GM23248 (cell line): Measurements from ENCODE around the gene EFCAB11. TPM values are rescaled to one million over a fixed set of nuclear protein-coding genes. Genes with fewer than 3 reads are reported as not detected.

ENCODE experiments used
- DNase-seq: peaks from one replicate; pipeline ENCODE4 v3.0.0-alpha.2; 2015
- H2AFZ ChIP-seq: fragments of 200-600 bp; sonication (generic); 2 replicates; pipeline ENCODE4 v1.6.1; 2016; ENCODE audit warnings: antibody characterized with exemption
- H3F3A ChIP-seq: fragments of 200-600 bp; sonication (generic); 2 replicates; pipeline ENCODE4 v1.6.1; 2016; ENCODE audit warnings: mild to moderate bottlenecking, antibody characterized with exemption, mixed run types; ENCODE audit not compliant: insufficient read depth
- H3K27ac ChIP-seq: fragments of 200-600 bp; sonication (generic); 2 replicates; pipeline ENCODE4 v1.5.1; 2016; ENCODE audit warnings: mild to moderate bottlenecking
- H3K27me3 ChIP-seq: fragments of 200-600 bp; sonication (generic); replicated peaks from 2 replicates; pipeline ENCODE4 v1.6.1; 2016; ENCODE audit warnings: mild to moderate bottlenecking; ENCODE audit not compliant: insufficient read depth
- H3K36me3 ChIP-seq: fragments of 200-600 bp; sonication (generic); 2 replicates; pipeline ENCODE4 v1.6.1; 2016; ENCODE audit warnings: low read depth, mild to moderate bottlenecking
- H3K4me1 ChIP-seq: fragments of 200-600 bp; sonication (generic); 2 replicates; pipeline ENCODE4 v1.6.1; 2016; ENCODE audit warnings: mild to moderate bottlenecking; ENCODE audit not compliant: insufficient read depth
- H3K4me2 ChIP-seq: fragments of 200-600 bp; sonication (generic); one replicate; pipeline ENCODE4 v1.6.1; 2016; ENCODE audit warnings: mild to moderate bottlenecking; ENCODE audit not compliant: unreplicated experiment
- H3K4me3 ChIP-seq: fragments of 200-600 bp; sonication (generic); 2 replicates; pipeline ENCODE4 v1.5.1; 2016; ENCODE audit warnings: mild to moderate bottlenecking
- H3K79me2 ChIP-seq: fragments of 200-600 bp; sonication (generic); 2 replicates; pipeline ENCODE4 v1.6.1; 2016; ENCODE audit warnings: mild to moderate bottlenecking; ENCODE audit not compliant: insufficient read depth
- H3K9ac ChIP-seq: fragments of 200-600 bp; sonication (generic); 2 replicates; pipeline ENCODE4 v1.6.1; 2016; ENCODE audit warnings: mild to moderate bottlenecking
- H3K9me2 ChIP-seq: fragments of 200-600 bp; sonication (generic); 2 replicates; pipeline ENCODE4 v1.6.1; 2016; ENCODE audit warnings: mixed run types, mild to moderate bottlenecking, moderate library complexity; ENCODE audit not compliant: insufficient read depth
- H3K9me3 ChIP-seq: fragments of 200-600 bp; sonication (generic); one replicate; pipeline ENCODE4 v1.6.1; 2017; ENCODE audit warnings: low read depth
- H4K20me1 ChIP-seq: fragments of 200-600 bp; sonication (generic); 2 replicates; pipeline ENCODE4 v1.6.0; 2016; ENCODE audit not compliant: insufficient read depth
- EZH2 ChIP-seq: fragments of 200-600 bp; sonication (generic); IDR thresholded peaks from 2 replicates; pipeline ENCODE4 v1.6.1; 2018; ENCODE audit warnings: antibody characterized with exemption, mild to moderate bottlenecking; ENCODE audit not compliant: insufficient read depth, poor library complexity, severe bottlenecking
- EZH2phosphoT487 ChIP-seq: fragments of 200-600 bp; sonication (generic); IDR thresholded peaks from 2 replicates; pipeline ENCODE4 v1.6.1; 2018; ENCODE audit warnings: antibody characterized with exemption, moderate library complexity, mild to moderate bottlenecking, low read depth; ENCODE audit not compliant: insufficient read depth
- WGBS, 2 experiments: methylation state at CpG; one replicate each; pipeline ENCODE4 v1.1.6; 2015 to 2017; ENCODE audit warnings: low lambda C conversion rate in 2 of 2, low coverage in 1 of 2; ENCODE audit errors: missing lambda C conversion rate in 2 of 2; 5-methylcytosine and 5-hydroxymethylcytosine counted together
- in situ Hi-C: fragments of 300-500 bp; cut with MboI; formaldehyde crosslinking; loops from 2 replicates; pipeline ENCODE4 v1.15.0; 2020
- polyA plus RNA-seq: library from polyadenylated mRNA; unstranded; fragments of >200 nt; fragmentation: Nextera tagmentation; extraction: Ambion mirVana; gene quantifications from 2 replicates; pipeline ENCODE4 v1.2.1, GENCODE V29; 2016
- total RNA-seq: library from RNA; depleted of rRNA; stranded (reverse); fragments of >200 nt; shearing (Covaris generic); gene quantifications from 2 replicates; pipeline ENCODE4 v1.2.3, GENCODE V29; 2014; rRNA removed

The EFCAB11 gene, protein sequence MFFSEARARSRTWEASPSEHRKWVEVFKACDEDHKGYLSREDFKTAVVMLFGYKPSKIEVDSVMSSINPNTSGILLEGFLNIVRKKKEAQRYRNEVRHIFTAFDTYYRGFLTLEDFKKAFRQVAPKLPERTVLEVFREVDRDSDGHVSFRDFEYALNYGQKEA
- total RNA-seq (4.3 and 7.9 TPM in 2 replicates), polyA plus RNA-seq (16.2 and 16.4 TPM in 2 replicates)

DNA sequence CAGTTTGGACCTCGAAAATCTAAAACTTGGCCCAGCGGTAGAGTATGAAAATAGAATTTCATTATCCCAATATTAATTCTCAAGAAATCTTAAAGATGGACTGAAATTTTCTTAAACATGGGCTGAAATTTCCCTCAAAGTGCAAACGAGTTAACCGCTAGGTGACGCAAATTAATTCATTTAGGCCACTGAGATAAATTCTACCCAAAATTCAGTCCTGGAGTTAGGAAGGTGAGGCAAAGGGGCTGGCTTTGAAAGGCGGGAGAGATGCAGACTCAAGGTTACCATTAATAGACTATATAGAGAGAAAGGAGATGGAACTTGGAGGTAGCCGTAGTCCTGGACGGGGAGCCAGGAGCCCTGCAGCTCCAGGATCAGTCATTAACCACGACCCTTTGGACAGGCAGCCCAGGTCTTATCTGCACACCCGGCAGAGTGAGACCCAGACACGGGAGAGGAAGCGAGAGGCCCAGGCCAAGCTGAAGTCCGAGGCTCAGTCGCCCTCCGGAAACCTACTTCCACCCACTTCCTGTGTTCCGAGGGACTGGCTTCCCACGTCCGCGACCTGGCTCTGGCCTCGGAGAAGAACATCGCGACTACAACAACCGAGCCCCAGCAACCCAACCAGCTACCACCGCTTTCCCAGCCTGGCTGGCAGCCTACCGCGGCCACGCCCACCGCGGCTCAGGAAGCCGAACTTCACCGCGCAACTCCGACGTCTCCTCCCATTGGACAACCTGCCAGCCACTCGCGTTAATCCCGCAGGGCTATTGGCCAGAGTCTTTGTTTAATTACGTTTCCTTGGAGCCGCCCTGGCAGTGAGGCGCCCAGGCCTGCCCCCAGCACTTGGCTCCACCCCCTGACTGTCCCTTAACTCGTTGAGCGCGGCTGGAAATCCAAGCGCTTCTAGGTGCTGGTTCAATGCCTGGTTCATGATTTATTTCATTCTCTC, at the start of gene EFCAB11:
TSS of gene EFCAB11 (minus strand) at position 661 of the 952 bp plus-strand sequence. CDS start at position 591, 70 bp downstream.
- H3K4me1 ChIP-seq, result peaks cover 16% of the 10 kb centered on the region
- H4K20me1 ChIP-seq, result no peaks in the 10 kb centered on the region
- peak within 1 kb of the TSS; percentile 98 for H2AFZ ChIP-seq
- peak within 1 kb of the TSS; percentile 90 for H3K4me3 ChIP-seq
- no peaks in the 10 kb centered on the region for H3K9me3 ChIP-seq
- H3K27me3 ChIP-seq, result no peaks in the 10 kb centered on the region
- H3K4me2 ChIP-seq, result peak within 1 kb of the TSS; percentile 98
- H3K9ac ChIP-seq, result peak within 1 kb of the TSS; percentile 97
- H3K27ac ChIP-seq, result peak within 1 kb of the TSS; percentile 96
- H3K79me2 ChIP-seq, result peaks cover 33% of the 10 kb centered on the region
- H3F3A ChIP-seq, result peaks cover 33% of the 10 kb centered on the region
- no peak for TF ChIP-seq EZH2phosphoT487
- no peak for TF ChIP-seq EZH2
- peak; percentile 100 for DNase-seq
- whole genome bisulfite sequencing, 2 experiments, result 1% methylated on average over 44 of the region's 44 CpGs
- in situ Hi-C loops, result no loop called here
- no peaks in the 10 kb centered on the region for H3K9me2 ChIP-seq
- H3K36me3 ChIP-seq, result 0 out of 2 replicates have a peak, but pooled peaks cover 3% of the 10 kb centered on the region

DNA sequence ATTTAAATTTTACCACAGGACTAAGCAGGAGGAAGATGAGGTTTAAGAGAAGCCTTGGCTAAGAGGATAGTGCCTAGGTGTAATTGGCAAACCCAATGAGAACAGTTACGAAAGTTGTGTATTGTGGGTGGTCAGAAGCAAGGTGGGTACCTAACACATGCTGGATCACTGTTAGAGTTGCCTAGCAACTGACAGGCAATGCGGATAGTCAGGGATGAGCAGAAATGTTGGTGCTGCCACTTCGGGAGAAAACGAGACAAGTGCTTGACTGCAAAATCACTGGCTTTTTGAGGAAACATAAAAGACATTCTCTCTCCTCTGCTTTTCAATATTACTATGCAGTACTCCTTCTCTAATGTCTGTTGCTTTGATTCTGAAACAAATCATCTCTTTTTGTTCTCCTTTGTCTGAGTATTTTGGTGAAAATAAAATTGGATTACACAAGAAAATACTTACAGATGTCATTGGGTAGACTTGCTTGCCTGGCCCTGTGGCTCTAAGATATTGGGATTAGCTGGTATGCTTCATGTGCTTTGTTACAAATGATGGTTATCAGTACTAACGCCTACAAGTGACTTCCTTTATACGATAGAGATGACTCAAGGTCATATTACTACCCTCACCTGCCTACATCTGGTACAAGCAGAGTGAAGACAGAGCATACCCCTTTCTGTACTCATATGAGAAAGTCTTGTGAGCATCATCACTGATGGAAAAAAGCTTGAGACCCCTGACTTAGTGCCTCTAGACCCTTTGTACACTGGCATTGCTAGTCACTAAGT, 49.2 kb upstream of the EFCAB11 start:
- in situ Hi-C loops, result no loop called here
- no peaks in the 10 kb centered on the region for H3K27me3 ChIP-seq
- H3K9me3 ChIP-seq, result no peaks in the 10 kb centered on the region
- no peaks in the 10 kb centered on the region for H3K79me2 ChIP-seq
- no peak overlapping the region for H3K27ac ChIP-seq
- no peaks in the 10 kb centered on the region for H3K9me2 ChIP-seq
- no peak overlapping the region for H2AFZ ChIP-seq
- no peaks in the 10 kb centered on the region for H3K4me1 ChIP-seq
- DNase-seq, result no peak
- WGBS, 2 experiments, result 86 to 90% methylated on average over 6 of the region's 6 CpGs
- H4K20me1 ChIP-seq, result no peaks in the 10 kb centered on the region
- TF ChIP-seq EZH2 (no peak), EZH2phosphoT487 (no peak)
- H3F3A ChIP-seq, result no peaks in the 10 kb centered on the region
- no peaks in the 10 kb centered on the region for H3K36me3 ChIP-seq
- H3K4me3 ChIP-seq, result no peak overlapping the region
- H3K4me2 ChIP-seq, result no peak overlapping the region
- no peak overlapping the region for H3K9ac ChIP-seq

DNA sequence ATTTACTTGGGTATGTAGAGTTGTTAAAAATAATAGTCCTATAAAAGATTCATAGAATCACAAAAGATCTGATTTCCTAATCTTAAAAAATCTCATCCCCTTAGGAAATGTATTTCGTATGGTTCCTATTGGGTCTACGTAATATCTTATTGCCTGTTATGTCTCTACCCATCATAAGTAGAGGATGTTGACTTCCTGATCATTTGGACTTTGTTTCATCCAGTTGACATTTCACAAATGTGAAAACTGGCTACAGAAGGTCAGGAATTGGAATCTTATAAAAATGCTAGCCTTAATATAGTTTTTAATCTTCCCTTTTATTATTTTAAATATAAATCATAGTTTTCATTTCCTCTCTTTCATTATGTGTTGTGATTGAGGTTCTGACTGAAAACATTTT, 46.4 kb upstream of the EFCAB11 start:
- Histone ChIP-seq H3K9ac (no peak overlapping the region), H3K79me2 (no peaks in the 10 kb centered on the region), H3K9me3 (no peaks in the 10 kb centered on the region), H3K4me2 (no peak overlapping the region), H3K36me3 (peaks cover 8% of the 10 kb centered on the region; the same call in 1 of the 2 replicates), H4K20me1 (no peaks in the 10 kb centered on the region), H3K9me2 (no peaks in the 10 kb centered on the region), H3F3A (no peaks in the 10 kb centered on the region), H3K27ac (no peak overlapping the region), H2AFZ (no peak overlapping the region), H3K4me1 (no peaks in the 10 kb centered on the region), H3K27me3 (no peaks in the 10 kb centered on the region), H3K4me3 (no peak overlapping the region)
- no peak for DNase-seq
- in situ Hi-C loops, result no loop called here
- 97 to 100% methylated on average over 2 of the region's 2 CpGs for WGBS, 2 experiments
- TF ChIP-seq EZH2, result no peak
- no peak for TF ChIP-seq EZH2phosphoT487

DNA sequence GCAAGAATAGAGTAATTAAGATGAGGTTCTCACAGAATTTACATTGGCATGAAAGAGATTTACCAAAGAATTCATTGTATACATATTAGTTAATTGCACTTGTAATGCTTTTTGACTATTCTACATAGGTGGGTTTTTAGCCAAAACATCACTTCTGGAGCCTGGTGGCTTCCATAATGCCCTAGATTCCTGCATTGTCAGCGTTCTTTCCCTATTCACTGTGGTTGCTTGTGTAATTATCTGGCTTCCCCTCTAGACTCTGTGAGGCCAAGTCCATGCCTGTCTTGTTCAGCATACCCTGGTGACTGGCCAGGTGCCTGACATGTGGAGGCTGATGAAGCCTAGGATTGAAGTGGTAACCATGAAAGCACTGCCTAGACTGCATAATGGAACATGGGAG, 42.4 kb upstream of the EFCAB11 start:
- no peaks in the 10 kb centered on the region for H3K9me2 ChIP-seq
- H3K79me2 ChIP-seq, result no peaks in the 10 kb centered on the region
- TF ChIP-seq EZH2phosphoT487 (no peak), EZH2 (no peak)
- no peaks in the 10 kb centered on the region for H4K20me1 ChIP-seq
- H3K9me3 ChIP-seq, result no peaks in the 10 kb centered on the region
- 96 to 100% methylated on average over 1 of the region's 1 CpG for WGBS, 2 experiments
- no peak overlapping the region for H3K27ac ChIP-seq
- H3K4me2 ChIP-seq, result no peak overlapping the region
- no peaks in the 10 kb centered on the region for H3K4me1 ChIP-seq
- H2AFZ ChIP-seq, result no peak overlapping the region
- H3K36me3 ChIP-seq, result peaks cover 37% of the 10 kb centered on the region
- H3K9ac ChIP-seq, result no peak overlapping the region
- no peak for DNase-seq
- no peaks in the 10 kb centered on the region for H3F3A ChIP-seq
- no peak overlapping the region for H3K4me3 ChIP-seq
- in situ Hi-C loops, result no loop called here
- no peaks in the 10 kb centered on the region for H3K27me3 ChIP-seq
